OCI-LY7 (cell line): ENCODE data around the gene DZIP1. TPM values are rescaled to one million over a fixed set of nuclear protein-coding genes. Genes with fewer than 3 reads are reported as not detected.

ENCODE experiments used
- BruUV-seq: library from RNA; stranded (reverse); fragments of 400-500 nt; replicated peaks from 2 replicates; lab custom pipeline; 2021; lab: Mats Ljungman, UMichigan
- CTCF ChIA-PET: fragments of 300-600 bp; sonication (Branson Sonifier 250); formaldehyde crosslinking; loops from one replicate; lab custom pipeline; 2022; ENCODE audit warnings: antibody characterized with exemption; ENCODE audit not compliant: unreplicated experiment; lab: Charles Lee
- POLR2A ChIA-PET: fragments of 300-600 bp; sonication (Branson Sonifier 250); formaldehyde crosslinking; loops from one replicate; lab custom pipeline; 2022; ENCODE audit warnings: antibody characterized with exemption; lab: Charles Lee
- DNase-seq: peaks from one replicate; pipeline ENCODE4 v3.0.0-alpha.2; 2015; ENCODE audit warnings: low spot score
- H2AFZ ChIP-seq: fragments of 200-600 bp; sonication (generic), shearing (Covaris generic); 2 replicates; pipeline ENCODE4 v1.6.1; 2014; ENCODE audit warnings: mild to moderate bottlenecking, antibody characterized with exemption, low read length, moderate library complexity
- H3K27ac ChIP-seq: fragments of 200-600 bp; sonication (generic); 2 replicates; pipeline ENCODE4 v1.5.1; 2014; ENCODE audit warnings: mixed run types, low read depth, mild to moderate bottlenecking, moderate library complexity, low read length, inconsistent platforms; ENCODE audit not compliant: poor library complexity, severe bottlenecking
- H3K36me3 ChIP-seq: fragments of 200-600 bp; sonication (generic); 2 replicates; pipeline ENCODE4 v1.6.1; 2014; ENCODE audit warnings: mild to moderate bottlenecking, antibody characterized with exemption, low read length, moderate library complexity, mixed read lengths; ENCODE audit not compliant: insufficient read depth
- H3K4me1 ChIP-seq: fragments of 200-600 bp; sonication (generic); 2 replicates; pipeline ENCODE4 v1.5.1; 2014; ENCODE audit warnings: mild to moderate bottlenecking, low read length; ENCODE audit not compliant: insufficient read depth, poor library complexity, severe bottlenecking
- H3K4me2 ChIP-seq: fragments of 200-600 bp; sonication (generic); 2 replicates; pipeline ENCODE4 v1.6.1; 2014; ENCODE audit warnings: mild to moderate bottlenecking, low read length
- H3K4me3 ChIP-seq: fragments of 200-600 bp; sonication (generic); 2 replicates; pipeline ENCODE4 v1.5.1; 2014; ENCODE audit warnings: mild to moderate bottlenecking, low read depth, low read length; ENCODE audit not compliant: poor library complexity, severe bottlenecking
- H3K79me2 ChIP-seq: fragments of 200-600 bp; sonication (generic); 2 replicates; pipeline ENCODE4 v1.6.1; 2016; ENCODE audit warnings: low read depth, mild to moderate bottlenecking, low read length, moderate library complexity, mixed read lengths; ENCODE audit not compliant: insufficient read depth
- H3K9me2 ChIP-seq: fragments of 200-600 bp; sonication (generic); 2 replicates; pipeline ENCODE4 v1.6.1; 2016; ENCODE audit warnings: mild to moderate bottlenecking, low read length, mixed read lengths; ENCODE audit not compliant: insufficient read depth
- H3K9me3 ChIP-seq: fragments of 200-600 bp; sonication (generic); 2 replicates; pipeline ENCODE4 v1.6.1; 2014; ENCODE audit warnings: mild to moderate bottlenecking, mixed run types, low read length, mixed read lengths
- H4K20me1 ChIP-seq: fragments of 200-600 bp; sonication (generic); 2 replicates; pipeline ENCODE4 v1.6.1; 2014; ENCODE audit warnings: mild to moderate bottlenecking, antibody characterized with exemption, low read length, moderate library complexity, mixed read lengths; ENCODE audit not compliant: insufficient read depth
- EZH2phosphoT487 ChIP-seq: fragments of 200-600 bp; sonication (generic); IDR thresholded peaks from 2 replicates; pipeline ENCODE4 v1.6.1; 2018; ENCODE audit warnings: low read depth, borderline replicate concordance, mild to moderate bottlenecking, mixed run types, antibody characterized with exemption, low read length, moderate library complexity, mixed read lengths
- intact Hi-C: fragments of 100-400 bp; cut with micrococcal nuclease; formaldehyde crosslinking; loops from one replicate; pipeline ENCODE4 v1.10.0; 2022; ENCODE audit not compliant: unreplicated experiment
- total RNA-seq, 2 experiments: library from RNA; depleted of rRNA in 1 of 2; stranded (reverse); fragments of >200 nt in 1 of 2; shearing (Covaris generic) in 1 of 2; gene quantifications; 2 replicates each; pipeline ENCODE4 v1.2.3, GENCODE V29; 2014 to 2022
- TF ChIP-seq, protein P1 (sequence below): fragments of 200-600 bp; sonication (generic); conservative IDR thresholded peaks from 2 replicates; pipeline ENCODE4 v1.5.1; 2014; ENCODE audit warnings: mild to moderate bottlenecking, antibody characterized with exemption, low read length, moderate library complexity, mixed read lengths

Gene DZIP1
- total RNA-seq, 2 experiments from 2014 or later: not detected

DNA sequence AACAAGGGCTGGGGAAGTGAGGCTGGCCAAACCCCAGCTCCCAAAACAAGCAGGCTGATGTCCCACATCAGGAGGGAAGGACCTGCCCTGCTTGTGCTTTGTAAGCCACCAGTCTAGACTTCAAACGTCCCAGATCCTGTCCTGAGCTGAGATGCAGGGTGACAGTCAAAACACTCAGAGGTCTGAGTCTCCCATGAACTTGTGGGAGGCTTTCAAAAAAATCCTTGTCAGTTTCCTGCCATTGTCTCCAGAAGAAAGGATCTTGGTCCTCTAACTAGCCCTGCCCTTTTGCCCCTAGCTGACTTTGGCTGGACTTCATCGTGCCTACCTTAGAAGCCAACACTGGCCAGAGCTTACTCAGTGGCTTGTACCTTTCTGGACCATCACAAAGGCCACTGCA is 43.3 kb downstream of the DZIP1 start:
- CTCF ChIA-PET: no interaction called here
- Histone ChIP-seq H3K9me3 (no peaks in the 10 kb centered on the region), H3K4me3 (no peak overlapping the region), H3K27ac (no peak overlapping the region), H3K79me2 (no peaks in the 10 kb centered on the region), H3K36me3 (no peaks in the 10 kb centered on the region), H3K4me1 (no peaks in the 10 kb centered on the region), H4K20me1 (no peaks in the 10 kb centered on the region), H3K9me2 (no peaks in the 10 kb centered on the region), H2AFZ (no peak overlapping the region), H3K4me2 (no peak overlapping the region)
- BruUV-seq: no TSS peak
- intact Hi-C loops: no loop called here
- POLR2A ChIA-PET: interaction anchor here (0.5 kb wide), 1 partner anchor 37 kb away, joined by 4 read pairs; no protein-coding TSS in a partner anchor
- TF ChIP-seq, protein P1, sequence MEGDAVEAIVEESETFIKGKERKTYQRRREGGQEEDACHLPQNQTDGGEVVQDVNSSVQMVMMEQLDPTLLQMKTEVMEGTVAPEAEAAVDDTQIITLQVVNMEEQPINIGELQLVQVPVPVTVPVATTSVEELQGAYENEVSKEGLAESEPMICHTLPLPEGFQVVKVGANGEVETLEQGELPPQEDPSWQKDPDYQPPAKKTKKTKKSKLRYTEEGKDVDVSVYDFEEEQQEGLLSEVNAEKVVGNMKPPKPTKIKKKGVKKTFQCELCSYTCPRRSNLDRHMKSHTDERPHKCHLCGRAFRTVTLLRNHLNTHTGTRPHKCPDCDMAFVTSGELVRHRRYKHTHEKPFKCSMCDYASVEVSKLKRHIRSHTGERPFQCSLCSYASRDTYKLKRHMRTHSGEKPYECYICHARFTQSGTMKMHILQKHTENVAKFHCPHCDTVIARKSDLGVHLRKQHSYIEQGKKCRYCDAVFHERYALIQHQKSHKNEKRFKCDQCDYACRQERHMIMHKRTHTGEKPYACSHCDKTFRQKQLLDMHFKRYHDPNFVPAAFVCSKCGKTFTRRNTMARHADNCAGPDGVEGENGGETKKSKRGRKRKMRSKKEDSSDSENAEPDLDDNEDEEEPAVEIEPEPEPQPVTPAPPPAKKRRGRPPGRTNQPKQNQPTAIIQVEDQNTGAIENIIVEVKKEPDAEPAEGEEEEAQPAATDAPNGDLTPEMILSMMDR: no peak
- no peak for TF ChIP-seq EZH2phosphoT487
- no peak for DNase-seq

DNA sequence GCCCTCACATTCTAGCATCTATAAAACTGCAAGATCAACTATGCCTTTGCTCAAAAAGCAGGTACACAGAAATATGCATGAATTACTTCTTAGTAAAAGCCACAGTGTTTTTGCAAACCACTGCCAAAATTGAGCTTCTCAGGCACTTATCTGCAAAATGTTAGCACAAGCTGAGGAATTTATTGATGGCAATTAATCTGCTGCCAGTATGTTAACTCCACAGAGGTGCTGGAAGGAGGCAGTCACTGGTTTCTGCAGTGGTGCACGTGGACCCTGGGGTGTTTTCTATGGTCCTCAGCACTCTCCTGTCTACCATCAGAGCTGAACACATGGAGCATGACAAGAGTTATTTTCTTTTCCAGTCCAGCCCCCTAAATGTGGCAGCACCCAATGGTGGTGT is 47.8 kb downstream of the DZIP1 start:
- no peaks in the 10 kb centered on the region for H3K4me1 ChIP-seq
- no peak overlapping the region for H2AFZ ChIP-seq
- TF ChIP-seq, protein P1: no peak
- no peak for TF ChIP-seq EZH2phosphoT487
- BruUV-seq: no TSS peak
- intact Hi-C loops: no loop called here
- no peak for DNase-seq
- H3K9me2 ChIP-seq: no peaks in the 10 kb centered on the region
- no peaks in the 10 kb centered on the region for H3K79me2 ChIP-seq
- no peaks in the 10 kb centered on the region for H3K36me3 ChIP-seq
- no peak overlapping the region for H3K27ac ChIP-seq
- H3K4me3 ChIP-seq: no peak overlapping the region
- H3K4me2 ChIP-seq: no peak overlapping the region
- CTCF ChIA-PET: no interaction called here
- POLR2A ChIA-PET: no interaction called here
- no peaks in the 10 kb centered on the region for H4K20me1 ChIP-seq
- H3K9me3 ChIP-seq: no peaks in the 10 kb centered on the region

DNA sequence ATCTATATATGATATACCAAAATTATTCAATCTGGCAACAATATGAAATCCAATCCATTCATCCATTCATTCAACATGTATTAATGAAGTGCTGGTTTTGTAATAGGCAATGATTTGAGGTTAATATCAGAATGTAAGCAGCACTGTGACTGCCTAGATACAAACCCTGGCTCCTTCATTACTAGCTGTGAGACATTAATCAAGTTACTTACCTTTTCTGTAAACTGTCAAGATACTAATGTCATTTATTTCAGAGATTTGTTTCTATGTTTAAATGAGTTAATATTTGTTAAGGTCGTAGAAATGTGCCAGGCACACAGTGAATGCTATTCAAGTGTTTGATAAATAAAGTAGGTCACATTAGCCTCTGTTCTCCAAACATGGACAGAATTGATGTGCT is 51.0 kb downstream of the DZIP1 start:
- no peaks in the 10 kb centered on the region for H4K20me1 ChIP-seq
- no peaks in the 10 kb centered on the region for H3K79me2 ChIP-seq
- POLR2A ChIA-PET: no interaction called here
- no peak overlapping the region for H3K27ac ChIP-seq
- CTCF ChIA-PET: no interaction called here
- no peaks in the 10 kb centered on the region for H3K9me3 ChIP-seq
- no peak overlapping the region for H3K4me2 ChIP-seq
- no peak overlapping the region for H3K4me3 ChIP-seq
- no peaks in the 10 kb centered on the region for H3K4me1 ChIP-seq
- TF ChIP-seq, protein P1: no peak
- TF ChIP-seq EZH2phosphoT487: no peak
- H3K9me2 ChIP-seq: no peaks in the 10 kb centered on the region
- DNase-seq: no peak
- intact Hi-C loops: no loop called here
- no TSS peak for BruUV-seq
- no peak overlapping the region for H2AFZ ChIP-seq
- H3K36me3 ChIP-seq: no peaks in the 10 kb centered on the region
